AG09319 (cell line): Measurements from ENCODE around the gene SOAT2.
A peak's percentile ranks its signal among the peaks of the same experiment; 100 is the strongest.

ENCODE experiments used
- DNase-seq: peaks from one replicate; pipeline ENCODE4 v3.0.0-alpha.2; 2010; ENCODE audit warnings: low read depth; ENCODE audit errors: extremely low read depth
- CTCF ChIP-seq: IDR thresholded peaks from 2 replicates; pipeline ENCODE4 v1.5.1; 2011; ENCODE audit warnings: low read depth, mild to moderate bottlenecking, inconsistent platforms, low read length, moderate library complexity

The SOAT2 gene

GRCh38 chr12:53062977-53063707 is 40.1 kb upstream of the SOAT2 start:
- DNase-seq, result no peak
- TF ChIP-seq CTCF, result no peak

GRCh38 chr12:53063708-53064612 is 39.3 kb upstream of the SOAT2 start:
- DNase-seq, result no peak
- no peak for TF ChIP-seq CTCF

GRCh38 chr12:53064613-53065436 is 38.5 kb upstream of the SOAT2 start:
- DNase-seq, result no peak
- no peak for TF ChIP-seq CTCF

GRCh38 chr12:53065470-53065869 is 37.8 kb upstream of the SOAT2 start:
- DNase-seq, result no peak
- TF ChIP-seq CTCF, result no peak

GRCh38 chr12:53065975-53066931 is 37.0 kb upstream of the SOAT2 start:
- DNase-seq, result no peak
- TF ChIP-seq CTCF, result peak; percentile 84
